ENCODE data around the gene SLC4A2.

SLC4A2 gene

GRCh38 chr7:151012911-151013347 lies 46.5 kb upstream of the SLC4A2 start:
- DNase-seq (ENCODE audit: low read depth) = peak; percentile 54
- no peak overlapping the region for H3K4me3 ChIP-seq (ENCODE audit: low read depth, low read length)
- TF ChIP-seq, protein P1, sequence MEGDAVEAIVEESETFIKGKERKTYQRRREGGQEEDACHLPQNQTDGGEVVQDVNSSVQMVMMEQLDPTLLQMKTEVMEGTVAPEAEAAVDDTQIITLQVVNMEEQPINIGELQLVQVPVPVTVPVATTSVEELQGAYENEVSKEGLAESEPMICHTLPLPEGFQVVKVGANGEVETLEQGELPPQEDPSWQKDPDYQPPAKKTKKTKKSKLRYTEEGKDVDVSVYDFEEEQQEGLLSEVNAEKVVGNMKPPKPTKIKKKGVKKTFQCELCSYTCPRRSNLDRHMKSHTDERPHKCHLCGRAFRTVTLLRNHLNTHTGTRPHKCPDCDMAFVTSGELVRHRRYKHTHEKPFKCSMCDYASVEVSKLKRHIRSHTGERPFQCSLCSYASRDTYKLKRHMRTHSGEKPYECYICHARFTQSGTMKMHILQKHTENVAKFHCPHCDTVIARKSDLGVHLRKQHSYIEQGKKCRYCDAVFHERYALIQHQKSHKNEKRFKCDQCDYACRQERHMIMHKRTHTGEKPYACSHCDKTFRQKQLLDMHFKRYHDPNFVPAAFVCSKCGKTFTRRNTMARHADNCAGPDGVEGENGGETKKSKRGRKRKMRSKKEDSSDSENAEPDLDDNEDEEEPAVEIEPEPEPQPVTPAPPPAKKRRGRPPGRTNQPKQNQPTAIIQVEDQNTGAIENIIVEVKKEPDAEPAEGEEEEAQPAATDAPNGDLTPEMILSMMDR (conservative IDR thresholded peaks at IDR 0.05; ENCODE audit: low read depth, low read length) = peak; percentile 78

GRCh38 chr7:151013356-151013732 lies 46.0 kb upstream of the SLC4A2 start:
- no peak for DNase-seq (ENCODE audit: low read depth)
- peak overlapping the region; percentile 45 for H3K4me3 ChIP-seq (ENCODE audit: low read depth, low read length)
- TF ChIP-seq, protein P1 (conservative IDR thresholded peaks at IDR 0.05; ENCODE audit: low read depth, low read length) = no peak

- DNase-seq (ENCODE audit: low read depth) = peak; percentile 58
- TF ChIP-seq, protein P1 (conservative IDR thresholded peaks at IDR 0.05; ENCODE audit: low read depth, low read length) = peak; percentile 16
- peak overlapping the region; percentile 45 for H3K4me3 ChIP-seq (ENCODE audit: low read depth, low read length)
Measured at GRCh38 chr7:151013733-151014497, 45.5 kb upstream of the SLC4A2 start.

- H3K4me3 ChIP-seq (ENCODE audit: low read depth, low read length) = no peak overlapping the region
- TF ChIP-seq, protein P1 (conservative IDR thresholded peaks at IDR 0.05; ENCODE audit: low read depth, low read length) = no peak
- DNase-seq (ENCODE audit: low read depth) = no peak
Measured at GRCh38 chr7:151014950-151015349, 44.4 kb upstream of the SLC4A2 start.

- DNase-seq (ENCODE audit: low read depth) = no peak
Measured at GRCh38 chr7:151015967-151016366, 43.4 kb upstream of the SLC4A2 start.

DNA sequence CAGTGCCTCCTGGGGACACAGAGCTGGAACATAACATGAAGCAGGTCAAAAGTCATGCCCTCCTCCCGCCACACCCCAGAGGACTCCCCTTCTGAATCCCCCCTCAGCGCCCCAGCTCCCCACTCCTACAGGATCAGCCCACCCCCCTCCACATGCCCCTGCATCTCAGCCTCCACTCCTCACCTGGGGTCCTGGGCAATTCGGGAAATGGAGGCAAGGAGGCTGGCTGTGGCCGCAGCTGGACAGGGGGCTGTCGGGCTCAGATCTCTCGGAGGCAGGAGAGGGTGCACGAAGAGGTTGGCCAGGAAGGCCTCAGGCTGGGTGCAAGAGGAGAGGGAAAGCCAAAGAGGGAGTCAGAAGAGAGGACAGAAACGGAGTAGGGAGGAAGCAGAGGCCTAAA lies 42.9 kb upstream of the SLC4A2 start:
- no peak overlapping the region for H3K4me3 ChIP-seq (ENCODE audit: low read depth, low read length)

More at GRCh38 chr7:151015967-151016366, 43.4 kb upstream of the SLC4A2 start:
- TF ChIP-seq, protein P1 (conservative IDR thresholded peaks at IDR 0.05; ENCODE audit: low read depth, low read length) = no peak
- H3K4me3 ChIP-seq (ENCODE audit: low read depth, low read length) = no peak overlapping the region

More for the DNA sequence above, 42.9 kb upstream of the SLC4A2 start:
- no peak for DNase-seq (ENCODE audit: low read depth)
- TF ChIP-seq, protein P1 (conservative IDR thresholded peaks at IDR 0.05; ENCODE audit: low read depth, low read length) = no peak
